Prostate gland (tissue), 2 donors: Measurements from ENCODE around the gene MIPOL1. TPM values are rescaled to one million over a fixed set of nuclear protein-coding genes. Genes with fewer than 3 reads are reported as not detected.

Experiments used
- DNase-seq: peaks from one replicate; pipeline ENCODE4 v3.0.0-alpha.2; 2019; ENCODE audit warnings: low spot score
- H3K27ac ChIP-seq, 2 donors: fragments of 200-600 bp; sonication (generic); 2 replicates each; pipeline ENCODE4 v1.5.1; 2017 to 2019
- H3K27me3 ChIP-seq: fragments of 200-600 bp; sonication (generic); replicated peaks from 2 replicates; pipeline ENCODE4 v1.5.1; 2019; ENCODE audit not compliant: insufficient read depth
- H3K36me3 ChIP-seq, 2 donors: fragments of 200-600 bp; sonication (generic); 1 replicate in 1 of 2; 2 replicates in 1 of 2; pipeline versions ENCODE4 v1.5.1 to v1.8.1; 2017 to 2019
- H3K4me1 ChIP-seq: fragments of 200-600 bp; sonication (generic); replicated peaks from 2 replicates; pipeline ENCODE4 v1.5.1; 2019
- H3K4me3 ChIP-seq, 2 donors: fragments of 200-600 bp; sonication (generic); 2 replicates each; pipeline ENCODE4 v1.5.1; 2017 to 2019
- H3K9me3 ChIP-seq: fragments of 200-600 bp; sonication (generic); 2 replicates; pipeline ENCODE4 v1.5.1; 2017
- POLR2A ChIP-seq: fragments of 450-650 bp; IDR thresholded peaks from one replicate; pipeline ENCODE4 v1.6.1; 2016; ENCODE audit warnings: antibody characterized with exemption, mild to moderate bottlenecking
- POLR2AphosphoS5 ChIP-seq: sonication (generic); formaldehyde crosslinking; IDR thresholded peaks from one replicate; pipeline ENCODE4 v1.6.1; 2017; ENCODE audit warnings: antibody characterized with exemption
- WGBS: methylation state at CpG from one replicate; pipeline ENCODE4 v1.1.5; 2018; 5-methylcytosine and 5-hydroxymethylcytosine counted together
- intact Hi-C: fragments of 100-400 bp; cut with DNase I; formaldehyde crosslinking; loops from one replicate; pipeline ENCODE4 v1.14.2; 2022
- total RNA-seq, 2 donors: library from RNA; depleted of rRNA; stranded (reverse); fragments of >200 nt; gene quantifications; one replicate each; pipeline ENCODE4 v1.1.0, GENCODE V29; 2016
- TF ChIP-seq, protein P1 (sequence below), 4 experiments: fragments of 200-600 bp in 2 of 4; fragments of 450-650 bp in 2 of 4; sonication (generic) in 2 of 4; IDR thresholded peaks; 1 replicate in 3 of 4; 2 replicates in 1 of 4; pipeline ENCODE4 v1.5.1; 2016 to 2019; ENCODE audit warnings: antibody characterized with exemption in 4 of 4, mild to moderate bottlenecking in 2 of 4, moderate library complexity in 2 of 4

The MIPOL1 gene
- total RNA-seq, 2 donors from 2014 or later = 14.4 to 31.4 TPM

DNA sequence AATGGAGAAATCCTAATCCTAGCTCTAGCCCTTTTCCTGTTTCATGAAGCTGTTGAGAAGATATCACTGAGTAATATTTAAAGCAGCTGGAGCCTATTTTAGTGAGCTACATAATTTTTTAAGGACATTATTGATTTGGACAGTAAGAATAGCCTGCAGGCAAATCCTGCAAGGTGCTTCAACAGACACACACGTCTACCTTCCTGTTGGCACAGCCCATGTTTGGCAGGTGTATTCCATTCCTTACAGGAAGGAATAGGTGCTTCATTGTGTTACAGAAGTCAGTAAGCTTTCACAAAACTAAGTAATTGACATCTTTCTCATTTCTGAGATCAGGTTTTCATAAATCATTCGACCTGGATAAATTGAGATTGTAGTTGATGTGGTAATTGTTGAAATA is 346.7 kb downstream of the MIPOL1 start:
- no peaks in the 10 kb centered on the region for H3K9me3 ChIP-seq
- no peaks in the 10 kb centered on the region for H3K36me3 ChIP-seq
- no peak overlapping the region for H3K4me3 ChIP-seq
- DNase-seq = peak; percentile 57
- intact Hi-C loops = no loop called here
- H3K4me1 ChIP-seq = no peaks in the 10 kb centered on the region
- WGBS = 33% methylated on average over 2 of the region's 2 CpGs
- H3K27me3 ChIP-seq = no peaks in the 10 kb centered on the region
- H3K27ac ChIP-seq = no peak overlapping the region
- peak; percentile 9 for TF ChIP-seq POLR2AphosphoS5
- no peak for TF ChIP-seq POLR2A
- TF ChIP-seq, protein P1, sequence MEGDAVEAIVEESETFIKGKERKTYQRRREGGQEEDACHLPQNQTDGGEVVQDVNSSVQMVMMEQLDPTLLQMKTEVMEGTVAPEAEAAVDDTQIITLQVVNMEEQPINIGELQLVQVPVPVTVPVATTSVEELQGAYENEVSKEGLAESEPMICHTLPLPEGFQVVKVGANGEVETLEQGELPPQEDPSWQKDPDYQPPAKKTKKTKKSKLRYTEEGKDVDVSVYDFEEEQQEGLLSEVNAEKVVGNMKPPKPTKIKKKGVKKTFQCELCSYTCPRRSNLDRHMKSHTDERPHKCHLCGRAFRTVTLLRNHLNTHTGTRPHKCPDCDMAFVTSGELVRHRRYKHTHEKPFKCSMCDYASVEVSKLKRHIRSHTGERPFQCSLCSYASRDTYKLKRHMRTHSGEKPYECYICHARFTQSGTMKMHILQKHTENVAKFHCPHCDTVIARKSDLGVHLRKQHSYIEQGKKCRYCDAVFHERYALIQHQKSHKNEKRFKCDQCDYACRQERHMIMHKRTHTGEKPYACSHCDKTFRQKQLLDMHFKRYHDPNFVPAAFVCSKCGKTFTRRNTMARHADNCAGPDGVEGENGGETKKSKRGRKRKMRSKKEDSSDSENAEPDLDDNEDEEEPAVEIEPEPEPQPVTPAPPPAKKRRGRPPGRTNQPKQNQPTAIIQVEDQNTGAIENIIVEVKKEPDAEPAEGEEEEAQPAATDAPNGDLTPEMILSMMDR (IDR thresholded peaks at IDR 0.05) = no peak

DNA sequence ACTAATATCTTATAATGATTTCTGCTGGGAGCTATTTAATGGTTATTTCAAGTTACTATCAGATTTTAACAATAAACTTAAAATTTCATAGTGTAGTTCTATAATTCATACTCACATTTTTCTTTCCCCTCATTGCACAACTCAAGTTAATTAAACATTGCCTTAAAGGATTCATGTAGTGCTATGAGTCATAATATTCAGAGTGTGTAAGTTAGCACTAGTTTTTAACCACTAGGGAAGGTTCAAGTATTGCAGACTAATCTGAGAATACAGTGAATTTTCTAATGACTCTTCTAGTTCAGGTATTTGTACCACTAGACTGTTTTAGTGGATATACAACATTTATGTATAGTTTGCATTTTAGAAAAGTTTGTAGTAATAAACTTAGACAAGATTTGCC is 347.4 kb downstream of the MIPOL1 start:
- TF ChIP-seq POLR2AphosphoS5 = no peak
- TF ChIP-seq, protein P1 (IDR thresholded peaks at IDR 0.05) = peak in 1 of 4 experiments; percentile 25
- Histone ChIP-seq H3K4me1 (no peaks in the 10 kb centered on the region), H3K4me3 (no peak overlapping the region), H3K27ac (no peak overlapping the region), H3K27me3 (no peaks in the 10 kb centered on the region), H3K36me3 (no peaks in the 10 kb centered on the region), H3K9me3 (no peaks in the 10 kb centered on the region)
- no peak for DNase-seq
- intact Hi-C loops = no loop called here

DNA sequence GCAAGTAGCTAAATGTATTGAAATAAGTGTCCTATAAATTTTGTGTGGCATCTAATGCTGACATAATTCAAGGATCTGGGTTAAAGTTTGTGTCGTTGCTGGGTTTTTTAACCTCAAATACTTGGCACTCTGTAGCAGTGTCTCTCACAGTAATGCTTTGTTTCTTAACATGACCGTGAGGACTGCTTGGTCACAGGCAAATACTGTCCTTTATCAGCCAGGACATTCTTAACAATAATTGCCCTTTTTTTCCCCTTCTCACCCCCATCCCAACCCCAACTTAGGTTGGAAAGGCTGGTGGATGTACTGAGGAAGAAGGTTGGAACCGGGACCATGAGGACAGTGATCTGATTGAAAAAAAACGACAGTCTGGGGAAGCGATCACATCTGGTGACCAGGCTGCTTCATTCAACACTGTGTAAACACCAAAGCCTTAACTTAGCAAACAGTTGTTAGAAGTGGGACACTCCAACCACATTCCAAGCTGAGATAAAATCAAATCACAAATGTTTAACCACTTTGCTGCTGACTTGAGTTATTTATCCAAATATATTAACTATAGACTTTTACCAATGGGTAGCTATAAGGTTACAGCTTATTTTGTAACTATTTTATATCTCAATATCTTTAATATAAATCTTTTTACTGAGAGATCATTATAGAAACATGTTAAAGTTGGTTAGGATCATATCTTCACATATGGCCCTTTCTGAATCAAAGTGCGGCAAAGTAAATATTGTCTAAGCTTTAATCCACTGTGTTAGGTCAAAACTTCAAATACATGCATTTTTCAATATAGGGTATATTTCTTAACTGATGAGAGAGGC is 349.1 kb downstream of the MIPOL1 start:
- H3K36me3 ChIP-seq = no peaks in the 10 kb centered on the region
- DNase-seq = peak; percentile 20
- peak overlapping the region; percentile 29 to 55 for H3K27ac ChIP-seq
- intact Hi-C loops = no loop called here
- H3K9me3 ChIP-seq = no peaks in the 10 kb centered on the region
- TF ChIP-seq POLR2AphosphoS5 (peak; percentile 46), POLR2A (no peak)
- TF ChIP-seq, protein P1 (IDR thresholded peaks at IDR 0.05) = no peak
- no peaks in the 10 kb centered on the region for H3K27me3 ChIP-seq
- 32% methylated on average over 6 of the region's 6 CpGs for WGBS
- no peak overlapping the region for H3K4me3 ChIP-seq
- H3K4me1 ChIP-seq = no peaks in the 10 kb centered on the region

DNA sequence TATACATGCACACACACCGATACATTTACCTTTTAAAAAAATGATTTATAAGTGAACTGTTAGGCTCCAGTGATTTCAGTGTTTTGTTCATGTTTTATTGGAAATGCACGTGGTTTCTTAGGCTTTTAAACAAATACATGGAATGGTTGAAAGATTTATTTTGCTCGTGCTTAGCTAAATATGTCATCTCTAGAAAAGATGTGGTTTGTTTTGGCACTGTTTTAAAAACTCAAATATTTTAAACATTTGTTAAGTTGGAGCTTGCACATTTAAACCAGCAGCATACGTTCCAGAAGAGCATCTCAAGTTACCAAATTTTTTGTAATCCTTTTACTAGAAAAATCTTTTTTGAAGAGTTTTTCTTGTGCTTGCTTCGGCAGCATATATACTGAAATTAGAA is 352.8 kb downstream of the MIPOL1 start:
- 16% methylated on average over 5 of the region's 5 CpGs for WGBS
- H3K9me3 ChIP-seq = no peaks in the 10 kb centered on the region
- H3K27ac ChIP-seq = no peak overlapping the region
- no peak for DNase-seq
- TF ChIP-seq POLR2AphosphoS5 (peak; percentile 30), POLR2A (no peak)
- TF ChIP-seq, protein P1 (IDR thresholded peaks at IDR 0.05) = no peak
- H3K27me3 ChIP-seq = no peaks in the 10 kb centered on the region
- no peaks in the 10 kb centered on the region for H3K4me1 ChIP-seq
- intact Hi-C loops = no loop called here
- H3K36me3 ChIP-seq = no peaks in the 10 kb centered on the region
- H3K4me3 ChIP-seq = no peak overlapping the region

DNA sequence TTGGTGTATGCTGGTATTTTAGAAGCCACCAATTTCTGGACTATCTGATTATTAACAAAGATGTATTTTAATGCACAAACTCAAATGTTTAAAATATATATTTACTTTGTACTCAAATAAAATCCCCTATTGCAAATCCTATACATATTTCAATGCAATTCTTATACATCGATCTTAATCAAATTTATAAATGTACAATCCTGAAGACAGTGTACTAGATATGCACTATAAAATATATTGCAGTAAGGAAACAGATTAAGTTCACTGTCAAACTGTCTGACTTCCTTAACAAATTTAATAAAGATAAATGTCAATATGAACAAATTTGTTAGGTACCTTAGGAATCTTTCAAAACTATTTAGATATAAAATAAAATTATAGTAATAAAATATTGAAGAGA is 353.4 kb downstream of the MIPOL1 start:
- TF ChIP-seq POLR2AphosphoS5 (no peak), POLR2A (no peak)
- TF ChIP-seq, protein P1 (IDR thresholded peaks at IDR 0.05) = no peak
- H3K4me1 ChIP-seq = no peaks in the 10 kb centered on the region
- no peaks in the 10 kb centered on the region for H3K27me3 ChIP-seq
- DNase-seq = no peak
- 43% methylated on average over 1 of the region's 1 CpG for WGBS
- no peak overlapping the region for H3K27ac ChIP-seq
- no peaks in the 10 kb centered on the region for H3K36me3 ChIP-seq
- H3K9me3 ChIP-seq = no peaks in the 10 kb centered on the region
- H3K4me3 ChIP-seq = no peak overlapping the region
- intact Hi-C loops = no loop called here
